Gastroesophageal sphincter (tissue), 3 donors: ENCODE results near the gene JAML.

Source experiments
- CTCF ChIP-seq, 4 experiments: fragments of 200-600 bp in 2 of 4; fragments of 450-650 bp in 2 of 4; sonication (generic) in 1 of 4; IDR thresholded peaks; one replicate each; pipeline ENCODE4 v1.5.1; 2017 to 2019; ENCODE audit warnings: antibody characterized with exemption in 4 of 4, mild to moderate bottlenecking in 2 of 4, moderate library complexity in 2 of 4
- EP300 ChIP-seq: sonication (generic); formaldehyde crosslinking; IDR thresholded peaks from one replicate; pipeline ENCODE4 v1.6.1; 2017; ENCODE audit warnings: antibody characterized with exemption, mild to moderate bottlenecking
- POLR2A ChIP-seq, 2 donors: fragments of 450-650 bp; IDR thresholded peaks; one replicate each; pipeline ENCODE4 v1.6.1; 2017; ENCODE audit warnings: antibody characterized with exemption in 2 of 2, mild to moderate bottlenecking in 2 of 2, moderate library complexity in 1 of 2
- POLR2AphosphoS5 ChIP-seq: sonication (generic); formaldehyde crosslinking; IDR thresholded peaks from one replicate; pipeline ENCODE4 v1.6.1; 2017; ENCODE audit warnings: antibody characterized with exemption

- TF ChIP-seq CTCF (IDR thresholded peaks at IDR 0.05) (no peak), POLR2A (IDR thresholded peaks at IDR 0.05) (no peak), POLR2AphosphoS5 (no peak), EP300 (no peak)
These were observed 10.0 kb upstream of the JAML start for GRCh38 chr11:118234833-118235232.
